SK-N-SH treated with all-trans-retinoic acid at 6 μM for 48 hours (cell line): ENCODE data around the gene IL15.

Experiments used
- CSDC2 ChIP-seq: fragments of 250-450 bp; sonication (Bioruptor Pico); IDR thresholded peaks from 2 replicates; pipeline ENCODE4 v1.5.0; 2020; ENCODE audit warnings: mild to moderate bottlenecking, moderate library complexity
- PATZ1 ChIP-seq: fragments of 250-450 bp; sonication (Bioruptor Pico); IDR thresholded peaks from 2 replicates; pipeline ENCODE4 v1.8.0; 2020; ENCODE audit warnings: mild to moderate bottlenecking, moderate library complexity, borderline replicate concordance
- PPARA ChIP-seq: fragments of 250-450 bp; sonication (Bioruptor Pico); IDR thresholded peaks from 2 replicates; pipeline ENCODE4 v1.5.0; 2020; ENCODE audit warnings: mild to moderate bottlenecking, borderline replicate concordance
- RARB ChIP-seq: fragments of 250-450 bp; sonication (Bioruptor Pico); IDR thresholded peaks from 2 replicates; pipeline ENCODE4 v1.8.0; 2021; ENCODE audit warnings: mild to moderate bottlenecking, moderate library complexity
- TCF4 ChIP-seq: fragments of 250-450 bp; sonication (Bioruptor Pico); IDR thresholded peaks from 2 replicates; pipeline ENCODE4 v1.8.0; 2021; ENCODE audit warnings: mild to moderate bottlenecking, moderate library complexity, borderline replicate concordance
- TOX ChIP-seq: fragments of 250-450 bp; sonication (Bioruptor Pico); IDR thresholded peaks from 2 replicates; pipeline ENCODE4 v1.8.0; 2021; ENCODE audit warnings: mild to moderate bottlenecking, moderate library complexity, borderline replicate concordance
- ZC3H10 ChIP-seq: fragments of 250-450 bp; sonication (Bioruptor Pico); IDR thresholded peaks from 2 replicates; pipeline ENCODE4 v1.5.1; 2021; ENCODE audit warnings: mild to moderate bottlenecking, moderate library complexity
- ZFP3 ChIP-seq: fragments of 250-450 bp; sonication (Bioruptor Pico); IDR thresholded peaks from 2 replicates; pipeline ENCODE4 v1.5.0; 2020; ENCODE audit warnings: mild to moderate bottlenecking, moderate library complexity
- ZFP30 ChIP-seq: fragments of 450-650 bp; formaldehyde crosslinking; IDR thresholded peaks from 2 replicates; pipeline ENCODE4 v1.5.0; 2022; ENCODE audit warnings: mild to moderate bottlenecking, moderate library complexity
- ZNF70 ChIP-seq: fragments of 450-650 bp; formaldehyde crosslinking; IDR thresholded peaks from 2 replicates; pipeline ENCODE4 v1.5.0; 2020; ENCODE audit warnings: mild to moderate bottlenecking, moderate library complexity
- TF ChIP-seq, protein P1 (sequence below): fragments of 250-450 bp; sonication (Bioruptor Pico); IDR thresholded peaks from 2 replicates; pipeline ENCODE4 v1.5.1; 2020; ENCODE audit warnings: low read depth, mild to moderate bottlenecking, moderate library complexity

- TF ChIP-seq ZFP30 (CRISPR knock-in tag) (no peak), PATZ1 (no peak), TCF4 (CRISPR knock-in tag) (no peak), ZNF70 (no peak), RARB (no peak), PPARA (CRISPR knock-in tag) (no peak), CSDC2 (no peak), TOX (CRISPR knock-in tag) (no peak), ZC3H10 (CRISPR knock-in tag) (no peak), ZFP3 (CRISPR knock-in tag) (no peak)
- TF ChIP-seq, protein P1, sequence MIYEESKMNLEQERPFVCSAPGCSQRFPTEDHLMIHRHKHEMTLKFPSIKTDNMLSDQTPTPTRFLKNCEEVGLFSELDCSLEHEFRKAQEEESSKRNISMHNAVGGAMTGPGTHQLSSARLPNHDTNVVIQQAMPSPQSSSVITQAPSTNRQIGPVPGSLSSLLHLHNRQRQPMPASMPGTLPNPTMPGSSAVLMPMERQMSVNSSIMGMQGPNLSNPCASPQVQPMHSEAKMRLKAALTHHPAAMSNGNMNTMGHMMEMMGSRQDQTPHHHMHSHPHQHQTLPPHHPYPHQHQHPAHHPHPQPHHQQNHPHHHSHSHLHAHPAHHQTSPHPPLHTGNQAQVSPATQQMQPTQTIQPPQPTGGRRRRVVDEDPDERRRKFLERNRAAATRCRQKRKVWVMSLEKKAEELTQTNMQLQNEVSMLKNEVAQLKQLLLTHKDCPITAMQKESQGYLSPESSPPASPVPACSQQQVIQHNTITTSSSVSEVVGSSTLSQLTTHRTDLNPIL (CRISPR knock-in tag), result no peak
Measured at GRCh38 chr4:141646969-141647368, 10.6 kb downstream of the IL15 start.
